Hematopoietic multipotent progenitor cell treated with erythropoietin and hydrocortisone succinate and interleukin-3 and kit ligand, for 4 days (in vitro differentiated cells): ENCODE measurements around the gene APOA5.
"Not testable (repeated sequence)": the region's sequence is repeated elsewhere in the genome, so short reads cannot be mapped to it uniquely, and the experiment has no call there.

ENCODE experiments used
- DNase-seq: peaks from one replicate; pipeline ENCODE4 v3.0.0-alpha.2; 2015

APOA5 gene

DNA sequence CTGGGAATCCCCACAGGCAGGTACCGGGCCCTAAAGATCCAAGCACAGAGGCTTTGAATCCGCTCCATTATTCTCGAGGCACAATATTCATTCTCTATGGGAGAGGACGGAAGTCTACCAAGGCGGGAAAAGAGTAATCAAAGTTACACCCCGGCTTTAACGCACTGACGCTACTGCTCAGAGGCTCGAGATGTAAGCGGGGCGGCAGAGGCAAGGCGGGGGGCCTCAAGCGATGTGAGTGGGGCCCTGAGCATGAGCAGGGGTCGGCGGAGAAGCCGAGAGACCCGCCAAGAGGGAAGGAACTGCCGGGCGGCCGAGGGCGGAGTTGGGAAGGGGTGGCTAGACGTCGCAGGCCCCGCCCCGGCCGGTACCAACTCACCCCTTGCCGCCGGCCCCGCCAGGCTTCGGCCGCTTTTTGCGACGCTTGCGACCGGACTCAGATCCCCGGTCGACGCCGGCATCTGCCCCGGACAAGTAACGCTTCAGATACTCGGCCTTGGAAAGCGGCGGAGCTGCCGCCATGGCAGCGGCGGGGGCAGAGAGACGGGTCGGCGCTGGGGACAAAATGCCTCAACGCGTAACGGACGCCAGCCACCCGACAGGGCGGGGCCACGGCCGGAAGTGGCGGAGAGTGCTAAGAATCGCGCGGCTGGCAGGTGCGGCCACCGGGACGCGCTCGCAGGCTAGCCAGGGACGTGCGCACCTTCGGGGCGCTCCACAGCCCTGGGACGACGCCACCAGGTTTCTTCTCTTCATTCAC is 19.1 kb downstream of the APOA5 start, which contains the start of gene BUD13:
Gene BUD13 (minus strand): TSS at position 545 of the 760 bp plus-strand sequence. CDS start 23 bp downstream, at position 522.
- DNase-seq = peak; percentile 96

DNA sequence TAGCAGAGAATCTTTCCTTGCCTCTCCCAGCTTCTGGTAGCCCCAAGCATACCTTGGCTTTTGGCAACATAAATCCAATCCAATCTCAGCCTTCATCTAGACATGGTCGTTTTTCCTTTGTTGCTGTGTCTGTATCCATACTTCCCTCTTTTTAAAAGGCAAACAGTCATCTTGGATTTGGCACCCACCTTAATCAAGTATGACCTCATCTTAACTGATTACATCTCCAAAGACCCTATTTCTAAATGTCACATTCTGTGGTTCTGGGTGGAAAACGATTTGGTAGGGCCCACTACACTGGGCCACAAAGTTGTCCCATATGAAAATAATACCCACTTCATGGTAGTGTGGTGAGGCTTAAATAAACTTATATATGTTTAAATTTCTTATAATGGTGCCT is 19.7 kb downstream of the APOA5 start:
- DNase-seq = no peak

DNA sequence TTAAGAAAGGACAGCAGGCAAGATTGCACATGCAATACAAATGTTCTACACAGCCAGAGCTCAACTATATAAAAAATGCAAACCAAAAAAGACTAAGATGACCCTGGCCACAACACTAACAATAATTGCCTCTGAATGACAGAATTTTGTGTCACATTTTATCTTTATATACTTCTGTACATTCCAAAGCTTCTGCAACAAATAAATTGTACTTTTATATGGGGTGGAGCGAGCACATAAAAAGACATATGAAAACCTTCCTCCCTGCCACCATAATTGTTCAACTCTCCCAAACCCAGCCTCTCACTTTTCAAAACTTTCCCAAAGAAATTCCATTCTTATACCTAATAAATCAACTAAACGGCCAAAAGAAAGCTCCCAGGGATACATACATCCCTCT is 29.5 kb downstream of the APOA5 start:
- no peak for DNase-seq

DNA sequence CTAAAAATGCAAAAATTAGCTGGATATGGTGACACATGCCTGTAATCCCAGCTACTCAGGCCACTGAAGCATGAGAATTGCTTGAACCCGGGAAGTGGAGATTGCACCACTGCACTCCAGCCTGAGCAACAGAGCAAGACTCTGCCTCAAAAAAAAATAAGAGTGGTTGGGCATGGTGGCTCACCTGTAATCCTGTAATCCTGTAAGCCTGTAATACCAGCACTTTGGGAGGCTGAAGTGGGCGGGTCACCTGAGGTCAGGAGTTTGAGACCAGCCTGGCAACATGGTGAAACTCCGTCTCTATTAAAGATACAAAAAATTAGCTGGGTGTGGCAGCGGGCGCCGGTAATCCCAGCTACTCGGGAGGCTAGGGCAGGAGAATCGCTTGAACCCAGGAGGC is 35.6 kb downstream of the APOA5 start:
- not testable (repeated sequence) for DNase-seq

DNA sequence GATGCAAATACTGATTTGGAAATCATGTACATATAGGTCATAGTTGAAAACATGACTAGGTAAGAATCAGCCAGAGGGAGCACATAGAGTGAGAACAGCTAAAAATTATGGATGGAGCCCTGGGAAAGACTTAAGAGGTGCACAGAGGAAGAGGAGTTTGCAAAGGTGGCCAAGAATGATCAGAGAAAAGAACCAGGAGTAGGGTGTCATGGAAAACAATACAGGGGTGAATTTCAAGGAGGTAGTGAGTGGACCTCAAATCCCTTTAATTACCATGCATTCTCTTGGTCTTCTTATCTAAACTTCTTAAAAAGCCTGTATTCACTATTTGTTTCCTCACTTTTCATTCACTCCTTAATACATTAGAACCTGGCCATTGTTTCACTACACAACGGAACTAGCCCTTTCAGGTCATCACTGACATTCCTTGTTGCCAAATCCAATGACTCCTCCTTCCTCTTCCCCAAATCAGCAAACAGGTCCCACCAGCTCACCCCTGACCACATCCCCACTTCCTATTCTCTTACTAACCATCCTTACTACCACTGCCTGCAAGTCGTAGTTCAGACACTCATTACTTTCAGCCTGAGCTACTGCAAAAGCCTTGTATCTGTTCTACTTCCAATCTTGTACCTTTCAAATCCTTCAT is 41.5 kb downstream of the APOA5 start:
- DNase-seq = no peak

DNA sequence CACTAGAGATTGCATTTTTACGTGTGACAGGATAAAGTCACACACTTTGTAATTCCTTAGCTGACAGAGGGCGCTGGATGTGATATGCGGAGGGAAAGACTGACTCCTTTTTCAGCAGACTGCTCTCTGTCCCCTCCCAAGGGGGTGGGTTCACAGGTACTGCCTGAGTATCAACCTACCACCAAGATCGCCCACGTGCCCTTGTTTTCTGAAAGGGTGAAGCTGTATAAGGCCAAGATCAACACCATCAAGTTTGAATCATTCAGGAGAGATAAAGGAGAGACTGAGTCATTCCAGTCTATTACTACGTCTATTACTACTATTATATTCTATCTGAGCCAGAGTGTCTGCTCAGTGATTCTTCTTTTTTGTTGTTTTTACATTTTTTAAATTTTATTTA is 49.6 kb downstream of the APOA5 start:
- DNase-seq = no peak

DNA sequence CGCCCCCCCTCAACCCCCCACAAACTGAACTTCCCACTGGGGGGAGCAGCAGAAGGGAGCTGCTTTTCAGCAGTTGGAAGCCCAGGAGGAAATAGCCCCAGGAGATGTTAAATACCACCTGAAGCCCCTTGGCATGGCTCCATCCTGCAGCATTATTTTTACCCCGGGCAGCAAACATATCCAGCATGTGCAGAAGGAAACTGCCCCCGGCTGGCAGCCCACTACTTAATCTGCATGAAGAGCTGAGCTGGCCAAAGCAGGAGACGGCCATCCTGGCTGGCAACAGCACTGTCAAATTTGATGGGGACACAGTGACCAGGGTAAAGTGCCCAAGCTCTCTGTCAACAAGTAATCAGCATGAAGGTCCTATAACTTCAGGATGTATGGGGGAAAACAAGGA is 50.9 kb downstream of the APOA5 start:
- no peak for DNase-seq
